ENCODE measurements around the gene ICA1.

DNA sequence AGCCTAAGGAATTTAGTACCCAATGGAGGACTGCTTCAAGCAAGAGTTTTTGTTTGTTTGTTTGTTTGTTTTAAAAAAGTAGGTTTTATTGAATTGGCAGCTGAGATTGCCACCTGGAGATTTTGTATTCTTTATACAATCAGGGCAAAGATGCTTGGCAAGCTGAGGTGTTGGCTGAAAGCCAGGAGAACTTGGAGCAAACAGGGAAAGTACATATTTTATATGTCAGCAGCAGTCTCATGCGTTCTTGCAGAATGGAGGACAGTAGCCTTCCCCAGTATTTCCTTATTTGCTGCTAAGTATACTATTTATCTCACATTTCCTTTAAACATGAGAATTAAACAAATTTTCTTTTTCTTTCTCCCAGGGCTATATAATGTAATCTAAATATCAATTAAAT, 22.6 kb upstream of the ICA1 start:
- no peak for TF ChIP-seq CTCF (IDR thresholded peaks at IDR 0.05)
- no peak for TF ChIP-seq POLR2AphosphoS5 (IDR thresholded peaks at IDR 0.05)

Measured in sigmoid colon (tissue), 4 donors.